Ammon's horn (tissue), 1 donor: ENCODE measurements around the gene PTPRG.
"Not testable (repeated sequence)": the region's sequence is repeated elsewhere in the genome, so short reads cannot be mapped to it uniquely, and the experiment has no call there.

Experiments used
- DNase-seq: peaks from one replicate; pipeline ENCODE4 v3.0.0-alpha.2; 2016; ENCODE audit warnings: low spot score

The PTPRG gene

GRCh38 chr3:61724801-61725200, 163.4 kb downstream of the PTPRG start:
- DNase-seq, result no peak

GRCh38 chr3:61725851-61726333, 164.5 kb downstream of the PTPRG start:
- no peak for DNase-seq

- DNase-seq, result no peak
Measured at GRCh38 chr3:61727435-61727834, 166.1 kb downstream of the PTPRG start.

- no peak for DNase-seq
Measured at GRCh38 chr3:61729038-61729634, 167.8 kb downstream of the PTPRG start.

GRCh38 chr3:61730056-61730455, 168.7 kb downstream of the PTPRG start:
- no peak for DNase-seq

- no peak for DNase-seq
Measured at GRCh38 chr3:61730577-61731231, 169.3 kb downstream of the PTPRG start.

GRCh38 chr3:61733000-61733399, 171.6 kb downstream of the PTPRG start:
- no peak for DNase-seq

GRCh38 chr3:61733876-61734275, 172.5 kb downstream of the PTPRG start:
- DNase-seq, result no peak

- DNase-seq, result no peak
Measured at GRCh38 chr3:61734749-61735686, 173.6 kb downstream of the PTPRG start.

- DNase-seq, result no peak
Measured at GRCh38 chr3:61736506-61736905, 175.1 kb downstream of the PTPRG start.

- DNase-seq, result no peak
Measured at GRCh38 chr3:61739640-61740039, 178.3 kb downstream of the PTPRG start.

GRCh38 chr3:61740494-61740893, 179.1 kb downstream of the PTPRG start:
- DNase-seq, result no peak

GRCh38 chr3:61741551-61741950, 180.2 kb downstream of the PTPRG start:
- no peak for DNase-seq

GRCh38 chr3:61742006-61742405, 180.6 kb downstream of the PTPRG start:
- DNase-seq, result no peak

GRCh38 chr3:61743067-61743466, 181.7 kb downstream of the PTPRG start:
- DNase-seq, result no peak

GRCh38 chr3:61743686-61744242, 182.4 kb downstream of the PTPRG start:
- no peak for DNase-seq

GRCh38 chr3:61748288-61748687, 186.9 kb downstream of the PTPRG start:
- no peak for DNase-seq

- DNase-seq, result no peak
Measured at GRCh38 chr3:61750766-61751165, 189.4 kb downstream of the PTPRG start.

- no peak for DNase-seq
Measured at GRCh38 chr3:61758839-61759238, 197.5 kb downstream of the PTPRG start.

GRCh38 chr3:61760783-61761182, 199.4 kb downstream of the PTPRG start:
- DNase-seq, result not testable (repeated sequence)

GRCh38 chr3:61761694-61762430, 200.5 kb downstream of the PTPRG start:
- no peak for DNase-seq
